Measurements from ENCODE around the gene SETD4.
"Not testable (repeated sequence)": the region's sequence is repeated elsewhere in the genome, so short reads cannot be mapped to it uniquely, and the experiment has no call there.

SETD4 gene

GRCh38 chr21:36060159-36060921 lies at the start of gene SETD4:
SETD4 (minus strand) TSS chr21:36060526; CDS start chr21:36058888, 1,638 bp downstream.
- DNase-seq (ENCODE audit: low read depth) = peak; percentile 93

- DNase-seq (ENCODE audit: low read depth) = no peak
Observed at GRCh38 chr21:36109868-36110267, 49.5 kb upstream of the SETD4 start.

- DNase-seq (ENCODE audit: low read depth) = no peak
Observed at GRCh38 chr21:36105327-36105842, 45.1 kb upstream of the SETD4 start.

GRCh38 chr21:36104317-36105300 lies 44.3 kb upstream of the SETD4 start:
- DNase-seq (ENCODE audit: low read depth) = peak; percentile 22

- DNase-seq (ENCODE audit: low read depth) = no peak
Observed at GRCh38 chr21:36103434-36103833, 43.1 kb upstream of the SETD4 start.

- no peak for DNase-seq (ENCODE audit: low read depth)
Observed at GRCh38 chr21:36100971-36101641, 40.8 kb upstream of the SETD4 start.

GRCh38 chr21:36099695-36100211 lies 39.4 kb upstream of the SETD4 start:
- DNase-seq (ENCODE audit: low read depth) = not testable (repeated sequence)

GRCh38 chr21:36099000-36099399 lies 38.7 kb upstream of the SETD4 start:
- no peak for DNase-seq (ENCODE audit: low read depth)

- DNase-seq (ENCODE audit: low read depth) = no peak
Observed at GRCh38 chr21:36098182-36098532, 37.8 kb upstream of the SETD4 start.

- DNase-seq (ENCODE audit: low read depth) = no peak
Observed at GRCh38 chr21:36097427-36098181, 37.3 kb upstream of the SETD4 start.

GRCh38 chr21:36096398-36097290 lies 36.3 kb upstream of the SETD4 start:
- DNase-seq (ENCODE audit: low read depth) = no peak

- no peak for DNase-seq (ENCODE audit: low read depth)
Observed at GRCh38 chr21:36093512-36093911, 33.2 kb upstream of the SETD4 start.

GRCh38 chr21:36092681-36093080 lies 32.4 kb upstream of the SETD4 start:
- no peak for DNase-seq (ENCODE audit: low read depth)

- no peak for DNase-seq (ENCODE audit: low read depth)
Observed at GRCh38 chr21:36089946-36090345, 29.6 kb upstream of the SETD4 start.

- DNase-seq (ENCODE audit: low read depth) = no peak
Observed at GRCh38 chr21:36087362-36088138, 27.2 kb upstream of the SETD4 start.

GRCh38 chr21:36082237-36082664 lies 21.9 kb upstream of the SETD4 start:
- no peak for DNase-seq (ENCODE audit: low read depth)

- DNase-seq (ENCODE audit: low read depth) = no peak
Observed at GRCh38 chr21:36080386-36080785, 20.1 kb upstream of the SETD4 start.

GRCh38 chr21:36079671-36080070 lies 19.3 kb upstream of the SETD4 start:
- no peak for DNase-seq (ENCODE audit: low read depth)

- DNase-seq (ENCODE audit: low read depth) = no peak
Observed at GRCh38 chr21:36079010-36079649, 18.8 kb upstream of the SETD4 start.

Data from stimulated activated CD8-positive, alpha-beta memory T cell treated with anti-CD3 and anti-CD28 coated beads, Interleukin-15, amount 100 ng/mL, for 24 hours (primary cell).